DOHH2 (cell line): ENCODE measurements around the gene GSK3B.

Experiments used
- H3F3A ChIP-seq: fragments of 200-600 bp; sonication (generic), shearing (Covaris generic); 2 replicates; pipeline ENCODE4 v1.6.0; 2016; ENCODE audit warnings: antibody characterized with exemption, mild to moderate bottlenecking; ENCODE audit not compliant: control insufficient read depth, insufficient read depth
- H3K27ac ChIP-seq: fragments of 200-600 bp; sonication (generic); 2 replicates; pipeline ENCODE4 v1.5.1; 2014; ENCODE audit warnings: low read depth, mild to moderate bottlenecking, low read length, moderate library complexity
- H3K27me3 ChIP-seq: fragments of 200-600 bp; sonication (generic); 2 replicates; pipeline ENCODE4 v1.6.1; 2014; ENCODE audit warnings: mild to moderate bottlenecking, low read length, mixed read lengths; ENCODE audit not compliant: control insufficient read depth
- H3K36me3 ChIP-seq: fragments of 200-600 bp; sonication (generic); 2 replicates; pipeline ENCODE4 v1.6.1; 2014; ENCODE audit warnings: mild to moderate bottlenecking, low read length, moderate library complexity, mixed read lengths; ENCODE audit not compliant: control insufficient read depth
- H3K4me1 ChIP-seq: fragments of 200-600 bp; sonication (generic); 2 replicates; pipeline ENCODE4 v1.6.1; 2014; ENCODE audit warnings: mild to moderate bottlenecking, low read length, mixed read lengths; ENCODE audit not compliant: control insufficient read depth
- H3K4me2 ChIP-seq: fragments of 200-600 bp; sonication (generic); 2 replicates; pipeline ENCODE4 v1.6.0; 2014; ENCODE audit warnings: mild to moderate bottlenecking, low read length, moderate library complexity
- H3K4me3 ChIP-seq: fragments of 200-600 bp; sonication (generic); 2 replicates; pipeline ENCODE4 v1.5.1; 2014; ENCODE audit warnings: mild to moderate bottlenecking, low read length, mixed read lengths
- H3K79me2 ChIP-seq: fragments of 200-600 bp; sonication (generic); 2 replicates; pipeline ENCODE4 v1.6.1; 2014; ENCODE audit warnings: mild to moderate bottlenecking, low read length, mixed read lengths; ENCODE audit not compliant: control insufficient read depth
- H3K9me2 ChIP-seq: fragments of 200-600 bp; sonication (generic); replicated peaks from 2 replicates; pipeline ENCODE4 v1.6.1; 2014; ENCODE audit warnings: mild to moderate bottlenecking, low read length, mixed read lengths; ENCODE audit not compliant: control insufficient read depth
- H3K9me3 ChIP-seq: fragments of 200-600 bp; sonication (generic); 2 replicates; pipeline ENCODE4 v1.6.1; 2014; ENCODE audit warnings: antibody characterized with exemption, low read length, mixed read lengths; ENCODE audit not compliant: control insufficient read depth, insufficient read depth
- H4K20me1 ChIP-seq: fragments of 200-600 bp; sonication (generic); 2 replicates; pipeline ENCODE4 v1.6.0; 2014; ENCODE audit warnings: low read depth, mild to moderate bottlenecking, antibody characterized with exemption, low read length, moderate library complexity; ENCODE audit not compliant: control insufficient read depth, insufficient read depth
- CTCF ChIP-seq: fragments of 200-600 bp; sonication (generic); IDR thresholded peaks from one replicate; pipeline ENCODE4 v1.5.1; 2014; ENCODE audit warnings: antibody characterized with exemption, mild to moderate bottlenecking, low read depth, low read length; ENCODE audit not compliant: poor library complexity, severe bottlenecking
- EZH2phosphoT487 ChIP-seq: fragments of 200-600 bp; sonication (generic); IDR thresholded peaks from 2 replicates; pipeline ENCODE4 v1.6.1; 2017; ENCODE audit warnings: borderline replicate concordance, mild to moderate bottlenecking, antibody characterized with exemption, low read length, moderate library complexity, mixed read lengths

GSK3B gene

DNA sequence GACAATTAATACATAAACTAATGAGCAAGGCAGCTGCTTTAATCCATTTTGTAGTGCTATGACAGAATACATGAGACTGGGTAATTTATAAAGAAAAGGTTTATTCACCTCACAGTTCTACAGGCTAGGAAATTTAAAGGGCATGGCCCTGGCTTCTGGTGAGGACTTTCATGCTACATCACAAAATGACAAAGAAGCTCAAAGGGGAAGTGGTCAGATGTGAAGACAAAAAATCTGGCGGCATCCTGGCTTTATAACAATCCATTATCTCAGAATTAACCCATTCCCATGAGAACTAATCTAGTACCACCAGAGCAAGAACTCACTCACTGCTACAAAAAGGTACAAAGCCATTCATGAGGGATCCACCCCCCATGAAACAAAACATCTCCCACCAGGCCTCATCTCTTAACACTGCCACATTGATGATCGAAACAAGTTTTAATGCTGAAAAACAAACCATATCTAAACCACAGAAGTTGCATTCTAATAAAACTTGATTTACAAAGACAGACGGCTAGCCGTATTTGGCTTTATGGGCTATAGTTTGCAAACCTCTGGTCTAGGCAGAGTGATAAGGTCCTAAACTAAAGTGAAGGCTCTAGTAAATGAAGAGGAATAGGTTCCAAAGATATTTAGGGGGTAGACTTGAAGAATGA is 44.2 kb downstream of the GSK3B start:
- no peaks in the 10 kb centered on the region for H3K27me3 ChIP-seq
- no peaks in the 10 kb centered on the region for H4K20me1 ChIP-seq
- no peaks in the 10 kb centered on the region for H3K9me2 ChIP-seq
- H3K36me3 ChIP-seq: peaks cover 4% of the 10 kb centered on the region; the same call in 1 of the 2 replicates
- no peak overlapping the region for H3K4me2 ChIP-seq
- no peak overlapping the region for H3K27ac ChIP-seq
- no peak overlapping the region for H3K4me3 ChIP-seq
- no peaks in the 10 kb centered on the region for H3F3A ChIP-seq
- TF ChIP-seq EZH2phosphoT487 (no peak), CTCF (no peak)
- H3K4me1 ChIP-seq: peaks cover 10% of the 10 kb centered on the region
- H3K9me3 ChIP-seq: peaks cover 8% of the 10 kb centered on the region; the same call in 1 of the 2 replicates
- H3K79me2 ChIP-seq: peaks cover 98% of the 10 kb centered on the region

- peaks cover 98% of the 10 kb centered on the region for H3K79me2 ChIP-seq
These were observed 45.2 kb downstream of the GSK3B start for GRCh38 chr3:120049072-120049471.

GRCh38 chr3:120048355-120049041 is 45.7 kb downstream of the GSK3B start:
- peaks cover 10% of the 10 kb centered on the region for H3K4me1 ChIP-seq
- H3K79me2 ChIP-seq: peaks cover 98% of the 10 kb centered on the region
- H3K4me2 ChIP-seq: no peak overlapping the region
- H3K27me3 ChIP-seq: no peaks in the 10 kb centered on the region
- no peaks in the 10 kb centered on the region for H4K20me1 ChIP-seq
- TF ChIP-seq EZH2phosphoT487 (no peak), CTCF (no peak)
- H3K4me3 ChIP-seq: no peak overlapping the region
- peaks cover 4% of the 10 kb centered on the region for H3K36me3 ChIP-seq
- H3F3A ChIP-seq: no peaks in the 10 kb centered on the region
- H3K9me2 ChIP-seq: no peaks in the 10 kb centered on the region
- H3K27ac ChIP-seq: no peak overlapping the region
- peaks cover 8% of the 10 kb centered on the region; the same call in 1 of the 2 replicates for H3K9me3 ChIP-seq

More at GRCh38 chr3:120049072-120049471, 45.2 kb downstream of the GSK3B start:
- Histone ChIP-seq H3K4me2 (no peak overlapping the region), H3F3A (no peaks in the 10 kb centered on the region), H3K36me3 (peaks cover 4% of the 10 kb centered on the region), H3K27ac (no peak overlapping the region), H3K9me3 (peaks cover 8% of the 10 kb centered on the region; the same call in 1 of the 2 replicates), H4K20me1 (no peaks in the 10 kb centered on the region), H3K9me2 (no peaks in the 10 kb centered on the region), H3K27me3 (no peaks in the 10 kb centered on the region), H3K4me3 (no peak overlapping the region), H3K4me1 (peaks cover 10% of the 10 kb centered on the region)
- TF ChIP-seq EZH2phosphoT487 (no peak), CTCF (no peak)
